Measurements from ENCODE around the gene TCAP.

The TCAP gene

DNA sequence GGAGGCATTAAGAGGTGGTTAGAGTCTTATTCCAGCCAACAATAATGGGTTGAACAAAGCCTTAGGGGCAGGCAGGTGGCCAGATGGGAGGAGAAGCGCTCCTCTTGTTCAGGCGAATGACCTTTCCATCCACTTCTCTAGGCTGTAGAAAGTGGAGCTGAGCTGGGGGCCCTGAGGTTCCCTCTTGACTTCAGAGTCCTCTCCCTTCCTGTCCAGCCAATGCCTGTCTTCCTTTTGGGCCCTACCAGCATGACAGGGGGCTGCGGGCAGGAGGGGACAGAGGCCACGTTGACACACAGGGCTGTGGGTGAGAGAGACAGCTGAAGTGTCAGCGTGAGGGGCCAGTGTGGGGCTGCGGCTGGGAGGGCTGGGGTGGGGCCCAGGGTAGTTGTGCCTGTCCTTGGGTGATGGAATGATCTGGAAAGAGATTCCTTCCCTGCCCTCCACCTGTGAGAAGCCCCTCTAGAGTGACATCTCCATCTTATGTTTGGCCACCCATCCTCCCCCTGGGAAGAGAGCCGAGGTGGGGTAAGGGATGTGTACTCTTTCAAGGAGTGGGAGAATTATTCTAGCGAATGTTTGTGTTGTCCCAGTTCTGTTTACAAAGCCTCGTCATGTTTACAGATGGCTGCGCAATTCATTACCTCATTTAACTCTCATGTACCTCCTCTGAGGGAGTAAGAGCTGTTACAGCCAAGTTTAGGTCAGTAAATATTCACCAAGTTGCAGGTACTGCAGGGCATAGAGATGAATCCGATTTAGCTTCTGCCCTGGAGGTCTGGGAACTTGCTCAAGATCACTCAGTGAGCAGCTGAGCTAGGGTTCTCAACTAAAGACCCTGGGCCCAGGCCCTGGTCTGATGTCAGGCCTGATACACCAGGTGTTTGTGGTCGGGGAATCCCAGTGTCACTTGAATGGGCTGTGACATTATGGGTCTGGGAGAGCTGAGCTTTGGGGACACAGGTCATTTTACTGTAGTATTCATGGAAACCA, 38.0 kb downstream of the TCAP start:
- TF ChIP-seq EZH2 (IDR thresholded peaks at IDR 0.05; ENCODE audit: borderline replicate concordance, low read length): no peak
- TF ChIP-seq, protein P1, sequence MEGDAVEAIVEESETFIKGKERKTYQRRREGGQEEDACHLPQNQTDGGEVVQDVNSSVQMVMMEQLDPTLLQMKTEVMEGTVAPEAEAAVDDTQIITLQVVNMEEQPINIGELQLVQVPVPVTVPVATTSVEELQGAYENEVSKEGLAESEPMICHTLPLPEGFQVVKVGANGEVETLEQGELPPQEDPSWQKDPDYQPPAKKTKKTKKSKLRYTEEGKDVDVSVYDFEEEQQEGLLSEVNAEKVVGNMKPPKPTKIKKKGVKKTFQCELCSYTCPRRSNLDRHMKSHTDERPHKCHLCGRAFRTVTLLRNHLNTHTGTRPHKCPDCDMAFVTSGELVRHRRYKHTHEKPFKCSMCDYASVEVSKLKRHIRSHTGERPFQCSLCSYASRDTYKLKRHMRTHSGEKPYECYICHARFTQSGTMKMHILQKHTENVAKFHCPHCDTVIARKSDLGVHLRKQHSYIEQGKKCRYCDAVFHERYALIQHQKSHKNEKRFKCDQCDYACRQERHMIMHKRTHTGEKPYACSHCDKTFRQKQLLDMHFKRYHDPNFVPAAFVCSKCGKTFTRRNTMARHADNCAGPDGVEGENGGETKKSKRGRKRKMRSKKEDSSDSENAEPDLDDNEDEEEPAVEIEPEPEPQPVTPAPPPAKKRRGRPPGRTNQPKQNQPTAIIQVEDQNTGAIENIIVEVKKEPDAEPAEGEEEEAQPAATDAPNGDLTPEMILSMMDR (IDR thresholded peaks at IDR 0.05; ENCODE audit: low read length): no peak
- Histone ChIP-seq H3K79me2 (ENCODE audit: insufficient read depth, low read length) (no peaks in the 10 kb centered on the region), H2AFZ (ENCODE audit: low read length) (no peak overlapping the region), H3F3A (ENCODE audit: insufficient read depth, low read length) (no peaks in the 10 kb centered on the region), H3K9me3 (ENCODE audit: low read length) (no peaks in the 10 kb centered on the region), H3K9me2 (ENCODE audit: low read depth, low read length) (no peaks in the 10 kb centered on the region), H3K4me3 (ENCODE audit: low read depth, low read length, poor library complexity, severe bottlenecking) (no peak overlapping the region), H3K9ac (ENCODE audit: low read length) (no peak overlapping the region), H3K27me3 (ENCODE audit: insufficient read depth, low read length) (no peaks in the 10 kb centered on the region), H3K27ac (ENCODE audit: low read depth, low read length, poor library complexity, severe bottlenecking) (no peak overlapping the region), H3K4me2 (ENCODE audit: low read length) (no peak overlapping the region), H3K36me3 (ENCODE audit: insufficient read depth, low read length) (no peaks in the 10 kb centered on the region), H4K20me1 (ENCODE audit: insufficient read depth, low read length) (no peaks in the 10 kb centered on the region), H3K4me1 (ENCODE audit: insufficient read depth, low read length, severe bottlenecking) (no peaks in the 10 kb centered on the region)

DNA sequence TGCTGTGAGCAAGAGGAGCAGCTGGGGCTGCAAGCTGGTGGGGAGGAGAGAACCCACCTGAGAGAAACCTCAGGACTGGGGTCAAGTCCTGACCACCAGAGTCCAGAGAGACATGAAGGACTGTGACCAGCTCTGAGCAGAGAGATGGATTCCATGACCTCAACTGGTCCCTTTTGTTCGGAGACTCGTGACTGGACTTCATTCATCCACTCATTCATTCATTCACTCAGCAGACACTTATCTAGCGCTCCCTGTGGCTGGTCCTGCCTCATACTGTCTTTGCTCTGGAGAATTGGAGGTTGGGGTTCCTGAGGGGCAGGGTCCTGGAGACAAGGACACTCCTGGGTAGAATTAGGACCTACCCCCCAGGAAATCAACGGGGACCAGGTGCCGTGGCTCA, 38.8 kb downstream of the TCAP start:
- no peak overlapping the region for H3K27ac ChIP-seq (ENCODE audit: low read depth, low read length, poor library complexity, severe bottlenecking)
- no peaks in the 10 kb centered on the region for H3K9me2 ChIP-seq (ENCODE audit: low read depth, low read length)
- H4K20me1 ChIP-seq (ENCODE audit: insufficient read depth, low read length): no peaks in the 10 kb centered on the region
- no peaks in the 10 kb centered on the region for H3K9me3 ChIP-seq (ENCODE audit: low read length)
- no peak overlapping the region for H2AFZ ChIP-seq (ENCODE audit: low read length)
- H3K4me2 ChIP-seq (ENCODE audit: low read length): no peak overlapping the region
- no peaks in the 10 kb centered on the region for H3K27me3 ChIP-seq (ENCODE audit: insufficient read depth, low read length)
- no peak overlapping the region for H3K9ac ChIP-seq (ENCODE audit: low read length)
- no peak overlapping the region for H3K4me3 ChIP-seq (ENCODE audit: low read depth, low read length, poor library complexity, severe bottlenecking)
- no peaks in the 10 kb centered on the region for H3K4me1 ChIP-seq (ENCODE audit: insufficient read depth, low read length, severe bottlenecking)
- H3F3A ChIP-seq (ENCODE audit: insufficient read depth, low read length): no peaks in the 10 kb centered on the region
- no peak for TF ChIP-seq EZH2 (IDR thresholded peaks at IDR 0.05; ENCODE audit: borderline replicate concordance, low read length)
- TF ChIP-seq, protein P1 (IDR thresholded peaks at IDR 0.05; ENCODE audit: low read length): no peak
- H3K36me3 ChIP-seq (ENCODE audit: insufficient read depth, low read length): no peaks in the 10 kb centered on the region
- H3K79me2 ChIP-seq (ENCODE audit: insufficient read depth, low read length): no peaks in the 10 kb centered on the region

DNA sequence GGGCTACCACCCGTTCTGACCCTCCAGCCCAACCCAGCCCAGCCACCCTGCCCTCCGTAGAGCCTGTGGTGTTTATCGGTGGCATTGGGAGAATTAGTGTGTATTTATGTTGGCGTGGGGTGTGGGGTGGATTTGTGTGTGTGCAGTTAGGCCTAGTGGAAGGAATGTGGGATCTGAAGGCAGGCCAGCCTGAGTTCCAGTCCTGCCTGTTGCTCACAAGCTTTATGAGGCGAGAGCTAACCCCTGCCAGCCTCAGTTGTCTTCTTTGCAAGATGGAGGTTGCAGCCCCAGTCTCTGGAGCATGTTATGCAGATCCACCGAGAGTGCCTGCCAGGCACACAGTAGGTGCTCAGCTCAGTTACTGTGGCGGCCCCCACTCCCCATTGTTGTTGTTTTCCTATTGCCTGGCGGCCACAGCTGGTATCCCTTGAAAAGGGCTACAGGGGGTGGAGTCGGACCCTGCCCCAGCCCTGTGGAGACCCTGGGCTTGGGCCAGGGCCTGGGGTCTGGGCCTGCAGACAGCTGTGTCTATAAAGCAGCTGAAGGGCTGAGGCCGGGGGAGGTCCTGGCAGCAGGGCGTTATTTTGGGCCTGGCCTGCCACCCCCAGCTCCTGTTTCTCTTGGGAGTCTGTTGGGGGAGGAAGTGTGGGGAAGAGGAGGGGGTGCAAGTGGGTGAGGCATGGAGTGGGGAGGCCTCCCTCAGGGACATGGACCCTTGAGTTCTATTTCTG, 39.8 kb downstream of the TCAP start:
- no peak overlapping the region for H3K9ac ChIP-seq (ENCODE audit: low read length)
- no peaks in the 10 kb centered on the region for H3F3A ChIP-seq (ENCODE audit: insufficient read depth, low read length)
- no peak overlapping the region for H3K27ac ChIP-seq (ENCODE audit: low read depth, low read length, poor library complexity, severe bottlenecking)
- no peaks in the 10 kb centered on the region for H3K9me3 ChIP-seq (ENCODE audit: low read length)
- H3K4me1 ChIP-seq (ENCODE audit: insufficient read depth, low read length, severe bottlenecking): no peaks in the 10 kb centered on the region
- no peaks in the 10 kb centered on the region for H3K79me2 ChIP-seq (ENCODE audit: insufficient read depth, low read length)
- H3K9me2 ChIP-seq (ENCODE audit: low read depth, low read length): no peaks in the 10 kb centered on the region
- H3K27me3 ChIP-seq (ENCODE audit: insufficient read depth, low read length): no peaks in the 10 kb centered on the region
- no peaks in the 10 kb centered on the region for H3K36me3 ChIP-seq (ENCODE audit: insufficient read depth, low read length)
- TF ChIP-seq, protein P1 (IDR thresholded peaks at IDR 0.05; ENCODE audit: low read length): no peak
- TF ChIP-seq EZH2 (IDR thresholded peaks at IDR 0.05; ENCODE audit: borderline replicate concordance, low read length): no peak
- no peak overlapping the region for H3K4me3 ChIP-seq (ENCODE audit: low read depth, low read length, poor library complexity, severe bottlenecking)
- H4K20me1 ChIP-seq (ENCODE audit: insufficient read depth, low read length): no peaks in the 10 kb centered on the region
- no peak overlapping the region for H3K4me2 ChIP-seq (ENCODE audit: low read length)
- H2AFZ ChIP-seq (ENCODE audit: low read length): no peak overlapping the region

All from OCI-LY1 (cell line).